Osteoblast (primary cell): ENCODE measurements around the gene TRIM7. TPM values are rescaled to one million over a fixed set of nuclear protein-coding genes. Genes with fewer than 3 reads are reported as not detected.
A peak's percentile ranks its signal among the peaks of the same experiment; 100 is the strongest.
"Not testable (repeated sequence)": the region's sequence is repeated elsewhere in the genome, so short reads cannot be mapped to it uniquely, and the experiment has no call there.

Source experiments
- DNase-seq: peaks from one replicate; pipeline ENCODE4 v3.0.0; 2011; ENCODE audit warnings: low spot score, mixed read lengths; ENCODE audit not compliant: insufficient read length; ENCODE audit errors: missing footprints
- H2AFZ ChIP-seq: 2 replicates; pipeline ENCODE4 v1.6.0; 2011; ENCODE audit warnings: mild to moderate bottlenecking, low read length
- H3K27ac ChIP-seq: 2 replicates; pipeline ENCODE4 v1.5.1; 2011; ENCODE audit warnings: mild to moderate bottlenecking, low read depth, low read length, moderate library complexity
- H3K27me3 ChIP-seq: 2 replicates; pipeline ENCODE4 v1.6.0; 2012; ENCODE audit warnings: mild to moderate bottlenecking, control low read depth, inconsistent platforms, low read length, moderate library complexity; ENCODE audit not compliant: insufficient read depth
- H3K36me3 ChIP-seq: 2 replicates; pipeline ENCODE4 v1.5.1; 2011; ENCODE audit warnings: mild to moderate bottlenecking, low read length, control low read depth, moderate library complexity; ENCODE audit not compliant: insufficient read depth
- H3K4me1 ChIP-seq: 2 replicates; pipeline ENCODE4 v1.5.1; 2011; ENCODE audit warnings: mild to moderate bottlenecking, low read length, control low read depth, moderate library complexity; ENCODE audit not compliant: insufficient read depth
- H3K4me2 ChIP-seq: 2 replicates; pipeline ENCODE4 v1.6.0; 2011; ENCODE audit warnings: mild to moderate bottlenecking, low read length; ENCODE audit not compliant: insufficient read depth
- H3K4me3 ChIP-seq: fragments of 200-600 bp; sonication (generic); 3 replicates; pipeline ENCODE4 v1.5.1; 2012; ENCODE audit warnings: mild to moderate bottlenecking, low read length, inconsistent platforms; ENCODE audit not compliant: insufficient read depth
- H3K79me2 ChIP-seq: 2 replicates; pipeline ENCODE4 v1.6.0; 2012; ENCODE audit warnings: mild to moderate bottlenecking, low read length, control low read depth, inconsistent platforms; ENCODE audit not compliant: insufficient read depth
- H3K9me3 ChIP-seq: 2 replicates; pipeline ENCODE4 v1.5.1; 2011; ENCODE audit warnings: low read depth, low read length, control low read depth
- H4K20me1 ChIP-seq: 2 replicates; pipeline ENCODE4 v1.6.0; 2012; ENCODE audit warnings: mild to moderate bottlenecking, low read length, control low read depth; ENCODE audit not compliant: insufficient read depth
- CTCF ChIP-seq: IDR thresholded peaks from 2 replicates; pipeline ENCODE4 v1.5.1; 2011; ENCODE audit warnings: mild to moderate bottlenecking, low read depth, low read length, moderate library complexity; ENCODE audit errors: extremely low read depth
- total RNA-seq: library from RNA; depleted of rRNA; stranded (reverse); fragments of >200 nt; gene quantifications from 2 replicates; pipeline ENCODE4 v1.2.3, GENCODE V29; 2012

The TRIM7 gene
- total RNA-seq, 1 donor, result 0.72 TPM

GRCh38 chr5:181163487-181164075 lies 41.4 kb downstream of the TRIM7 start:
- H2AFZ ChIP-seq, result peak overlapping the region; percentile 23
- H3K9me3 ChIP-seq, result no peaks in the 10 kb centered on the region
- no peak for DNase-seq
- peak overlapping the region; percentile 50 for H3K4me2 ChIP-seq
- H3K4me3 ChIP-seq, result peak overlapping the region; percentile 7
- no peaks in the 10 kb centered on the region for H4K20me1 ChIP-seq
- no peak overlapping the region for H3K27ac ChIP-seq
- peaks cover 6% of the 10 kb centered on the region for H3K4me1 ChIP-seq
- TF ChIP-seq CTCF, result no peak
- no peaks in the 10 kb centered on the region for H3K27me3 ChIP-seq
- H3K79me2 ChIP-seq, result no peaks in the 10 kb centered on the region
- H3K36me3 ChIP-seq, result no peaks in the 10 kb centered on the region

- no peaks in the 10 kb centered on the region for H3K9me3 ChIP-seq
- no peaks in the 10 kb centered on the region for H3K36me3 ChIP-seq
- DNase-seq, result no peak
- H3K4me2 ChIP-seq, result peak overlapping the region; percentile 42
- no peaks in the 10 kb centered on the region for H3K79me2 ChIP-seq
- H3K4me3 ChIP-seq, result peak overlapping the region; percentile 31
- peak overlapping the region; percentile 51 for H3K27ac ChIP-seq
- H2AFZ ChIP-seq, result peak overlapping the region; percentile 80
- TF ChIP-seq CTCF, result no peak
- H4K20me1 ChIP-seq, result no peaks in the 10 kb centered on the region
- peaks cover 10% of the 10 kb centered on the region for H3K27me3 ChIP-seq
- H3K4me1 ChIP-seq, result peaks cover 6% of the 10 kb centered on the region
Measured at GRCh38 chr5:181161534-181162175, 43.3 kb downstream of the TRIM7 start.

GRCh38 chr5:181160755-181161533 lies 44.1 kb downstream of the TRIM7 start:
- not testable (repeated sequence) for H4K20me1 ChIP-seq, H3K4me1 ChIP-seq, H3K79me2 ChIP-seq, H3K9me3 ChIP-seq, H3K36me3 ChIP-seq
- Histone ChIP-seq H3K4me3 (peak overlapping the region; percentile 31), H3K27me3 (peaks cover 15% of the 10 kb centered on the region), H3K4me2 (peak overlapping the region; percentile 42), H3K27ac (peak overlapping the region; percentile 51), H2AFZ (peak overlapping the region; percentile 80)
- peak; percentile 86 for DNase-seq

GRCh38 chr5:181160152-181160754 lies 44.7 kb downstream of the TRIM7 start:
- peak; percentile 89 for DNase-seq
- no peaks in the 10 kb centered on the region for H4K20me1 ChIP-seq
- no peaks in the 10 kb centered on the region for H3K36me3 ChIP-seq
- peak overlapping the region; percentile 94 for H2AFZ ChIP-seq
- TF ChIP-seq CTCF, result no peak
- peak overlapping the region; percentile 73 for H3K27ac ChIP-seq
- peaks cover 6% of the 10 kb centered on the region for H3K4me1 ChIP-seq
- H3K4me3 ChIP-seq, result peak overlapping the region; percentile 70
- no peaks in the 10 kb centered on the region for H3K79me2 ChIP-seq
- H3K4me2 ChIP-seq, result peak overlapping the region; percentile 81
- H3K27me3 ChIP-seq, result peaks cover 15% of the 10 kb centered on the region
- H3K9me3 ChIP-seq, result no peaks in the 10 kb centered on the region
